ENCODE data around the gene IFI27L1.
A peak's percentile ranks its signal among the peaks of the same experiment; 100 is the strongest.

IFI27L1 gene

DNA sequence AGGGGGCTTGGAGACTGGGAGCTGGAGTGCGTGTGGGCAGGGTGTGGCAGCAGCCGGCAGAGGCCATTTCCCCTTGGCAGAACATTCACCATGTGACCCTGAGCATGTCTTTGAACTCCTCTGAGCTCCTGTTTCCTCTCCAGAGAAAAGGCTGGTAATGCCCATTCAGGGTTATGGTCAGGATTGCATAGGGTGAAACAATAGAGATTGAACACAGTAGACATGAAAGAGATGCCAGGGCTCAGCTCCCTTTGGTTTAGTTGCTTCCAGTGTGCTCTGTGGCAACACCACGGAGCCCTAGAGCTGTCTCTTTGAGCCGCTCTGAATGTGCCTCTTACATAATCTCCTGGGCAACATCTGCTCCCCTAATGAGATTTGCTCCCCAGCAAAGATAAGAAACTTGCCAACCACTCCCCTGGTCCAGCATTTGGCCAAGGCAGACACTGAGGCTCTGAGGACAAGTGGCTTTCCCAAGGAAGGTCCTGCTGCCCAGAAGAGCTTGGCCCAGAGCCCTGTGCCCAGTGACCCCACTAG lies 34.0 kb downstream of the IFI27L1 start:
- no peak for DNase-seq

GRCh38 chr14:94115631-94116030 lies 34.5 kb downstream of the IFI27L1 start:
- DNase-seq, result no peak

DNA sequence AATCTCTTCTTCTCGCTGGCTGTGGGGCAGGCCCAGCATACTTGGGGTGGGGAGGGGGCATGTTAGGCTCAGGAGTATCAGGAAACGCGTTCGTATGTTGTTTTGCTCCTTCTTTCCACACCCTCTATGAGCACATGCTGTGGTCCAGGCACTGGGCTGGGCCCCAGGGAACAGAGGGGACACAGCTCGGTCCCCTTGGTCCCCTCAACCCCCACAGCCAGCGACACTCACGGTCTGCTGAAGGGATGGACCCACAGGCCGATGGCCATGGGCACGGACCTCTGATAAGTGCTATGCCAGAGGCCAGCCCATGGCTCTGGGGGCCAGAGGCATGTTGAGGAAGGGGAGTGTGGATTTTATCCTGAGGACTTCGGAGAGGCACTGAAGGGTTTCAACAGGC lies 35.6 kb downstream of the IFI27L1 start:
- no peak for DNase-seq

DNA sequence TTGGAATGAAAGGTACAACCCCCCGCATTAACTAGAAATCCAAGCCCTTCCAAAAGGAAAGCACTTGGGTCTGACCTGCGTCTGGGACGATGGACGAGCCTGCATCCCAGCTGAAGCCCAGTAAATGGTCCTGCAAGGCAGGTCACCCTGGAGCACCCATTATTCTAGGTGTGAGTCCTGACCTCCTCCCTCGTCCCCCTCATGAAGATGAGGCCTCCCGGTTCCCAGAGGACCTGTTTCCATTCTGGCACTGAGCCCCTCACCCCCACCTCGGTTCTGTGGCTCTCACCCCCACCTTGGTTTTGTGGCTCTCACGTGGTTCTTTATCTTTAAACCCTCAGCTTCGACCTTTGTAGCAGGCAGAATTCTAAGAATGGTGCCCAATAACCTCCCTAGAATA lies 36.7 kb downstream of the IFI27L1 start:
- DNase-seq, result no peak

DNA sequence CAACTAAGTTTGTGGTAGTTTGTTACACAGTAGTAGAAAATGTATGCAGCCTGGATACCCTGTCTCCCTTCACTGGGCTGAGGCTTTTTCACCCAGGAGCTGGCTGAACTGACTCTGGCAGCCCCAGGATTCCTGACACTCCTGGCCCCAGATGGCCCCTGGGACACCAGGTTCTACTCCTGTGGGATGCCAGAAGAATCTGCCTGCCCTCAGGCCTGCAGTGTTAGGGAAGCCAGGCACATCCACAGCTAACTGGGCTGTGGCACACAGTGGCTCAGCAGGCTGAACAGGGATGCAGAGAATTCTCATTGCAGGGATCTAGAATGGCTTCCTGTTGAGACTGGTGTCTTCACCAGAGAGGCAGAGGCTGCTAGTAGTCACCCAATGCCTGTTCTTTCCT lies 38.0 kb downstream of the IFI27L1 start:
- DNase-seq, result no peak

- no peak for DNase-seq
Observed at GRCh38 chr14:94120667-94121340, 39.7 kb downstream of the IFI27L1 start.

DNA sequence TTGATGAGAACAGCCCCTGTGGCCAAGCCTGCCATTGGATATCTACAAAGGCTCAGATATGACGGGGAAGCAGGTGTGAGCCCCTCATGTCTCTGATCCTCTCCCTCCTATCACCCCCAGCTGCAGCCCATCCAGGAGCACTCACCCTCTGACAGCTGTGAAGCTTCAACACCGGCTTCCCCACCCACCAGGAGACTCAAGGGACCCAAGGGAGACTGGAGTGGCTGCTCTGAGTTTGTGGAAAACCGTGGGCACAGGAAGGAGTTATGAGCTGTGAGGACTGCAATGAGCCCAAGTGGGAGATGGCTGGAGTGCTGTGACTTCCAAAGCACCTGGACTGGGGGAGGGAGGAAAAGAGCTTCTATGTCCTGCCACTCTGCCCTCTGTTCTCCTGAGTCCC lies 40.4 kb downstream of the IFI27L1 start:
- DNase-seq, result no peak

- no peak for DNase-seq
Observed at GRCh38 chr14:94122438-94122837, 41.3 kb downstream of the IFI27L1 start.

- no peak for DNase-seq
Observed at GRCh38 chr14:94123296-94123695, 42.2 kb downstream of the IFI27L1 start.

- DNase-seq, result no peak
Observed at GRCh38 chr14:94123868-94124267, 42.8 kb downstream of the IFI27L1 start.

DNA sequence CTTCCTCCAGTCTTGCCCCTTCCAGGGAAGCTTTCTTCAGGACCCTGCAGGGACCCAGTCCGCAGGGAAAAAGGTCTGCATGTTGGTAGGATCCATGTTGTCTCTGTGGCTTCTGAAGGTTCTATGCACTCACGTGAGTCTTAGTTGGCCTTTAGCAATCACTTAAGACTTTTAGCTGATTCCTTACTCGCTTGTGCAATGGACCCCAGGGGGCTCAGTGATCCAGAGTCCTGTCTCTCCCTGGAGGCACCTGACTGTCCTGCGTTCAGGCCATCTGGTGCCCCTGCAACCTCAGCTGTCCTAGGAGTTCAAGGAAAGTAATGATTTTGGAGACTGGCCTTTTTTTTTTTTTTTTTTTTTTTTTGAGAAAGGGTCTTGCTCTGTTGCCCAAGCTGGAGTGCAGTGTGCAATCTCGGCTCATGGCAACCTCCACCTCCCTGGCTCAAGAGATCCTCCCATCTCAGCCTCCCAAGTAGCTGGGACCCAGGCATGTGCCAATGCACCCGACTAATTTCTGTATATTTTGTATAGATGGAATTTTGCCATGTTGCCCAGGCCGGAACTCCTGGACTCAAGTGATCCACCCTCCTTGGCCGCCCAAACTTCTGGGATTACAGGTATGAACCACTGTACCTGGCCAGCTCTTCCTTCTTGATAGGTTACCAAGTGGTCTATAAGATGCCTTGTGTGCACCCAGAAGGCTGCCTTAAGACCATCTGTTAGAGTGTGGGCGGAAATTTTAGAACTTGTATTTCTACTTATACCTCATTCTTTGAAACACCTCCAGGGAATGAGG lies 43.7 kb downstream of the IFI27L1 start:
- DNase-seq, result no peak

DNA sequence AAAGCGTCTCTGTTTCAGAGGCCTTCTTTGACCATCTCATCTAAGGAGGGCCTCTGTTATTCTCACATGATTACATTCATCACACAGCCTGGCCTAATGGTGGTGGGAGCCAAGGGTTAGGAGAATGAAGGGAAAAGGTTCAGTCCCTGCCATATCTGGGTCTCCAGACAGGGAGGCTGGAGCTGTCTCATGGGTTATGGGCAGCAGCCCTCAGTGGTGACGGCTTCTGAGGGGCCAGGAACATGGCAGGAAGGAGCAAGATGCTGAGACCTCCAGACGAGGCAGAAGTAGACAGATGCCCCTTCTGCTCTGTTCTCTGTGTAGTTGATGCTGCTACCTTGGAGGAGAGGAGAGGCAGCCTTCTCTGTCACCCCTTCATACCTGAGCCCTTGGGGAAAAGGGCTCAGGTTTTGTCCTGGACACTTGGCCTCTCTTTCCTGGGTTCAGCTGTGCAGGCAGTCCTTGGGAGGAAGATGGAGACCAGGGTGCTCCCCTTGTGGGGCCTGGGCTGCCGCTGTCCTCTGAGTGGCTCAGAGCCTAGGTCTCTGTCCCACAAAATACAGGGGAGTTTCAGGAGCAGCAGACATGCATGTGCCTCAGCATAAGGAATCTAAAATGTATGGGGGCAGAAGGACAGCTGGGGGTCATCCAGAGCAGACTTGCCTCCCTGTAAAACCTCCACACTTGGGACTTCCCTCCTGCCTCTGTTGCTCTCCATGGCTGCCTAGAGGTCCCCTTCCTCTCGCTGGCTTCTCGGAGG lies 44.7 kb downstream of the IFI27L1 start:
- no peak for DNase-seq

DNA sequence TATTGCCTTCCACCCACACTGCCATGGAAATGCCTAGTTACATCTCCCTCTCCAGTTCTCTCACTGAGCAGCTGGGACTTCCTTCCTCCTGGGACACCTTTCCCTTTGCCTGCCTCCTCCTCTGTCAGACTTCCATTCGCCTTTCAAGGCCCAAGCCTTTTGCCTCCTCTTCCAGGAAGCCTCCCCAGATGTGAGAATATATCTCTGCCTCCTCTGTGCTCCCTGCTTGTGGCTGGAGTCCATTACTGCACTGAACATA lies 45.2 kb downstream of the IFI27L1 start:
- no peak for DNase-seq

DNA sequence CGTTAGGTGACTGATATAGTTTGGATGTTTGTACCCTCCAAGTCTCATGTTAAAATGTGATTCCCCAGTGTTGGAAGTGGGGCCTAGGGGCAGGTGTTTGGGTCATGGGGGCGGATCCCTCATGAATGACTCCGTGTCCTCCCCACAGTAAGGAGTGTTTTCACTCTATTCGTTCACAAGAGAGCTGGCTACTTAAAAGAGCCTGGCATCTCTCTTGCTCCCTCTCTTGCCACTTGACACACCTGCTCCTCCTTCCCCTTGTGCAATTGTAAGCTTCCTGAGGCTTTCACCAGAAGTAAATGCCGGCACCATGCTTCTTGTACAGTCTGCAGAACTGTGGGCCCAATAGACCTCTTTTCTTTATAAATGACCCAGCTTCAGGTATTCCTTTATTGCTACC lies 45.7 kb downstream of the IFI27L1 start:
- DNase-seq, result no peak

GRCh38 chr14:94127330-94127729 lies 46.2 kb downstream of the IFI27L1 start:
- no peak for DNase-seq

DNA sequence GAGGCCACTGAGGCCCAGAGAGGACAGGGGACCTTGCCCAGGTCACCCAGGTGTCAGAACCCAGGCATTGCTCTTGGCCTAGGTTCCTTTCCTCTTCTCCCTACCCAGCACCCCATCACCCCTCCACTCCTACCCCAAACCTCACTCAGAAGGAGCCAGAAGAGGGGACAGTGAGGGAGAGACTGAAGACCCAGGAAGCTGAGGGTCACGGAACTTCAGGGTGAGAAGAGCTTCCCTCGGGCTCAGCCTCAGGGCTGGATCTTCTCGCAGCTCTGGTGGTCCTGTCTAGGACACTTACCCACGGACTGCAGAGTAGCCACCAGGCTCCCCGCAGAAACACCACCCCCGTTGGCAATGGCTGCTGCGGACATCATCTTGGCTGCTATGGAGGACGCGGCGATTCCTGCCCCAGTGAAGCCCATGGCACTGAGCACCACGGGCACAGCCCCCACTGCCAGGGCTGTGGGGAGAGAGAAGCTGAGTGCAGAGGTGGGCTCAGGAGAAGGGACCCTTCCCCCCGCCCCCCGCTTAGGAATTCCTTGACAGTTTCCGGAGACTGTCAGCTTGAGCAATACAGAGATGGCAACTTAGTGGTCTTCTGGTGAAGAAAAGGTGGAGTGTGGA lies 47.2 kb downstream of the IFI27L1 start:
- no peak for DNase-seq

DNA sequence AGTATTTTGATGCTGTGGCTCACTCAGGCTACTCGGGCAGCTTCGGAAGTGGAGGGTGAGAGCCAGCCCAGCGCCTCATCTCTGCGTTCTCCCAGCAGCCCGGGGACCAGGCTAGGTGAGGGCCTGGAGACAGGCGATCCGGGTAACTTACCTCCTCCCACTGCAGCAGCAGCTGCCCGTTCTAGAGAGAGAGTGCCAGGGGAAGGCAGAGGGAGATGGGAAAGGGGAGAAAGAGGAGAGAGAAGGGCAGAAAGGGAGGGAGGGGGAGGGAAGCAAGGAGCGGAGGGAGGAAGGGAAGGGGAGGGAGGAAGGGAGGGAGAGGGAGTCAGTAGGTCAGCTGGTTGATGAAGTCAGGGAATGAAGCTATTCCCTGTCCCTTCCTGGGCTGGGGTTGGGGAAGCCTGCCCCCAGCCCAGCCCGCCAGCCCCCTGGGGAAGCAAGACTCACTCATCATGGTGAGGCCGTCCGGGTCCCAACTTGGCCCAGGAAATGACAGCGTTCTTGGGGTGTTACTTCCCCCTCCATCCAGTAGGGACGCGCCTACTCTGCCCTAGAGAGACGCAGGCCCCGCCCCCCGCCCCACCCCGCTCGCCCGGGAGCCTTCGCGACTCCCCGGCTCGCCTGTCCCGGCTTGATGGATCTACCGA lies 48.1 kb downstream of the IFI27L1 start, which contains the start of gene IFI27L2:
IFI27L2 (minus strand) TSS at position 494 of the 647 bp plus-strand sequence; CDS start at position 454, 40 bp downstream.
- DNase-seq, result peak; percentile 49 to 84 (median 60)

DNA sequence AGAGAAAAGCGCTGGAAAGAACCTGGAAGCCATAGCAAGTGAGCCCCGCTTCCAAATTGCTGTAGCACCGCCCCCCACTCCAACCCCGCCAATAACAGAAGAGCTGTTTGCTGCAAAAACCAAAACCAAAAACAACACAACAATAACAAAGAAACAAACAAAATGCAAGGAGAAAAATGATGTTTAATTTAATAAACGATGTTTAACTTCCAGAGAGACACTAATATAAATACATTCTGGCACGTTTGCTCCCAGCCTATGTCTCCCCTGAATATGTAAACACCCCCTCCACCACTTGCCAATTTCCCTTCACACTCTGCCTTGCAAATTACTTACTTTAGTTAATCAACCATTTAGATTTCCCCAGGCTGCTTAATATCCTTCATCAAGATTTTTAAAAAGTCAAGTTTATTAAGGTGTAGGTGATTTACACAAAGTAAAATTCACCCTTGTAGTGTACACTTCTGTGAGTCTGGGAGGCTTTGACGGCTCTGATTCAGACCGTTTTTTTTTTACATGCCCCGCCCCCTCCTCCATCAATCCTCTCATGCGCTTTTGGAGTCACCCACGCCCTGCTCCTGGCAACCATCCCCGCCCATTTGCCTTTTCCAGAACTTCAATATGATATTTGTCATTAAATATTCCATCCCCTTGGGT lies 48.8 kb downstream of the IFI27L1 start:
- peak in 2 of 5 donors; percentile 11 to 48 for DNase-seq

DNA sequence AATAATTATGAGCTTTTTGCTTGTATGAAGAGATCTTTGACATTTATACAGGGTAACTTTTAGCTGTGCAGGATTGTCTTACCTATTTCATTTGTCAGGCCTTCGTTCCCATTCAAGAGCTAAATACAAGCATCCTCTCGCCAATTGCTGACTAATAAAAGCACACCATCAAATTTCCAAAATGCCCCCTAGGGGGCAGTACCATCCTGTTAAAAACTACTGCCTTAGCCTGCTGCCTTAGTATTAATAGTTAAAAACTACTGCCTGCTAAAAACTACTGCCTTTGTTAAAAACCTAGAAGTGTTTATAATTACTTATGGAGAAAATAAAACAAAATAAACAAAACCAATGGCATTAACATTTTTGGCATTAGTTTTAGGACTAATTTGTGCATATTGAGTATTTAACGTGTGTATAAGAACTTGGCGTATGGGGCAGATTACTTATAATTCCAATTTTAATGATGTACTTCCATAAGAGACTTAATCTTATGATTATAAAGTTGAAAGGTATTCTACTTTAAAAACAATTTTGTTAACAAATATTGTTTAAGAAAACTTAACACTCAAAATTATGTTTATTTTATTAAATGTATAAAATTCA lies 51.3 kb downstream of the IFI27L1 start:
- DNase-seq, result peak in 4 of 5 donors; percentile 35 to 70 (median 52)

DNA sequence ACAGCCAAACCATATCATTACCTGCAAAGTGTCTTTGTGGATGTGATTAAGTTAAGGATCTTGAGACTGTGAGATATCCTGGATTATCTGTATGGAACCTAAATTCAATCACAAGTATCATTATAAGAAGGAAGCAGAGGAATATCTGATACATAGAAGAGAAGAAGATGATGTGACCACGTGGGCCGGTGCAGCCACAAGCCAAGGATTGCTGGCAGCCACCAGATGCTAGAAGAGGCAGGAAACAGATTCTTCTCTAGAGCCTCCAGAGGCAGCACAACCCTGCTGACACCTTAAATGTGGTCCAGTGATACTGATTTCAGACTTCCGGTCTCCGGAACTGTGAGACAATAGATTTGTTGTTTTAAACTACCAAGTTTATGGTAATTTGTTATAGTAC lies 54.4 kb downstream of the IFI27L1 start:
- peak in 1 of 5 donors; percentile 6 for DNase-seq

DNA sequence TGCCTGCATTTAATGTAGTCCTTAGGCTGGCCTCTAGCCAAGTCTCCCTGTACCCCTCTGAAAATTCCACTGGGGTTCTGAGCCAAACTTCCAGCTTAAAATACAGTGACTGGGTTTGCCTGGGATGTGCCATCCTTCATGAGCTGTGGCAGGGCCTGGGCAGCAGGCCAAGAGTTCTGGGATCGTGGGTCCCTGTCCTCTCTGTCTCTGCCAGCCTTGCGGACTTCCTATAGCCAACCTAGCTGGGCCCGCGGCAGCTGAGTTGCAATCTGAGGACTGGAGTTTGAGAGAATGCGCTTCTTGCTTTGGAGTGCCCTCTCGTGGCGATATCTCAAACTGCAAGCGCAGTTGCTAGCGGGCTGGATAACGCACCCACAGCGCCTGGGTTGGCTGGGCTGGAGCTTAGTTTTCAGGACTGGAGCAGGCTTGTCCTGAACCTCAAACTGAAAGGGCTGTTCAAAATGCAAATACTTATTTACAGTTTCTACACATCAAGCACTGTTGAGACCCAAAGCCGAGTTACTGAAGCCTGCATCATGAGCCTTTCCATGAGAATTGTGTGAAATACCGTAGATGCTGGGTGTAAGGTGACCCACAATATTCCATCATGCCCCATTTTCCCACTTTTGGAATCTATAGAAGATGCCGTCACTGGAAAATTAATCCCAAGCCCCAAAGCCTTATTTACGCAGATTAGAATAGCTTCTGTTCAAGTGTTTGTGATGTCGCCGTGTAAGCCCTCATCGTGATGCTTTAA lies 55.6 kb downstream of the IFI27L1 start:
- peak; percentile 58 to 81 (median 71) for DNase-seq

All from T-helper 1 cell (primary cell).